Smooth muscle cell (in vitro differentiated cells): ENCODE measurements around the gene TCF7L2. TPM values are rescaled to one million over a fixed set of nuclear protein-coding genes. Genes with fewer than 3 reads are reported as not detected.

Experiments used
- DNase-seq: peaks from one replicate; lab custom pipeline; 2025; ENCODE audit not compliant: unreplicated experiment; lab: John Stamatoyannopoulos, UW
- H2AFZ ChIP-seq: fragments of 200-600 bp; sonication (generic); 2 replicates; pipeline ENCODE4 v1.6.0; 2016; ENCODE audit warnings: antibody characterized with exemption, low read depth, mild to moderate bottlenecking
- H3F3A ChIP-seq: fragments of 200-600 bp; sonication (generic); 2 replicates; pipeline ENCODE4 v1.6.0; 2017; ENCODE audit warnings: antibody characterized with exemption, low read depth
- H3K27ac ChIP-seq: fragments of 200-600 bp; sonication (generic); 2 replicates; pipeline ENCODE4 v1.5.1; 2016; ENCODE audit warnings: low read depth, mild to moderate bottlenecking
- H3K27me3 ChIP-seq: fragments of 200-600 bp; sonication (generic); 2 replicates; pipeline ENCODE4 v1.6.1; 2016; ENCODE audit warnings: low read depth, mild to moderate bottlenecking
- H3K36me3 ChIP-seq: fragments of 200-600 bp; sonication (generic); 2 replicates; pipeline ENCODE4 v1.5.1; 2016; ENCODE audit warnings: low read depth
- H3K4me1 ChIP-seq: fragments of 200-600 bp; sonication (generic); 2 replicates; pipeline ENCODE4 v1.5.1; 2016; ENCODE audit warnings: low read depth
- H3K4me2 ChIP-seq: fragments of 200-600 bp; sonication (generic); 2 replicates; pipeline ENCODE4 v1.6.0; 2016; ENCODE audit warnings: mild to moderate bottlenecking
- H3K4me3 ChIP-seq: fragments of 200-600 bp; sonication (generic); 2 replicates; pipeline ENCODE4 v1.5.1; 2016; ENCODE audit warnings: mild to moderate bottlenecking
- H3K79me2 ChIP-seq: fragments of 200-600 bp; sonication (generic); 2 replicates; pipeline ENCODE4 v1.6.0; 2016; ENCODE audit warnings: low read depth, mild to moderate bottlenecking
- H3K9ac ChIP-seq: fragments of 200-600 bp; sonication (generic); 2 replicates; pipeline ENCODE4 v1.6.0; 2016; ENCODE audit warnings: low read depth
- H3K9me3 ChIP-seq: fragments of 200-600 bp; sonication (generic); replicated peaks from 2 replicates; pipeline ENCODE4 v1.5.1; 2016; ENCODE audit warnings: low read depth
- H4K20me1 ChIP-seq: fragments of 200-600 bp; sonication (generic); 2 replicates; pipeline ENCODE4 v1.6.0; 2016; ENCODE audit warnings: low read depth
- WGBS: methylation state at CpG from one replicate; pipeline ENCODE4 v1.1.7; 2016; ENCODE audit warnings: low lambda C conversion rate; 5-methylcytosine and 5-hydroxymethylcytosine counted together
- polyA plus RNA-seq: library from polyadenylated mRNA; unstranded; fragments of >200 nt; fragmentation: Nextera tagmentation; extraction: Ambion mirVana; gene quantifications from 2 replicates; pipeline ENCODE4 v1.2.1, GENCODE V29; 2016
- total RNA-seq: library from RNA; depleted of rRNA; stranded (reverse); fragments of >200 nt; gene quantifications from 2 replicates; pipeline ENCODE4 v1.2.3, GENCODE V29; 2014
- TF ChIP-seq, protein P1 (sequence below): fragments of 200-600 bp; sonication (generic); IDR thresholded peaks from 2 replicates; pipeline ENCODE4 v1.5.1; 2017; ENCODE audit warnings: borderline replicate concordance, mild to moderate bottlenecking, antibody characterized with exemption; ENCODE audit not compliant: insufficient read depth, poor library complexity, severe bottlenecking

The TCF7L2 gene
- total and polyA plus RNA-seq, 2 experiments from 2014 or later: 14.6 to 17.7 TPM

DNA sequence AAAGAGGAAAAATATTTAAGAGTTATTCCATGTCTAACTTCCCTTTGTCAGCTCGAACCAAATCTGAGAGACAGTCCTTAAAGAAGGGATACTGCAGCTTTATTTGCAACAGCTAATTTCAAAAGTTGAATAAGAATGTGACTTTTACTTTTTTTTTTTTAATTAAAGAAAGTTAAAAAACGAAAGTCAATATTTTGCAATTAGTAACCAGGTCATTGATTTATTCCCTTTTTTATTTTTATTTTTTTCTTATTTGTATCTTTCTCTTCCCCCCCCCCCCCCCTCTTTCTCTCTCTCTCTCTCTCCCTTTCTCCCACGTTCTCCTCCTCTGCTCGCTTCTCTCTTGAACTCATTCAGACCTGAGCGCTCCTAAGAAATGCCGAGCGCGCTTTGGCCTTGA lies 209.5 kb downstream of the TCF7L2 start:
- no peak overlapping the region for H3K9ac ChIP-seq
- no peaks in the 10 kb centered on the region for H3K4me1 ChIP-seq
- H3K27ac ChIP-seq: no peak overlapping the region
- no peaks in the 10 kb centered on the region for H3K9me3 ChIP-seq
- peaks cover 32% of the 10 kb centered on the region for H4K20me1 ChIP-seq
- TF ChIP-seq, protein P1, sequence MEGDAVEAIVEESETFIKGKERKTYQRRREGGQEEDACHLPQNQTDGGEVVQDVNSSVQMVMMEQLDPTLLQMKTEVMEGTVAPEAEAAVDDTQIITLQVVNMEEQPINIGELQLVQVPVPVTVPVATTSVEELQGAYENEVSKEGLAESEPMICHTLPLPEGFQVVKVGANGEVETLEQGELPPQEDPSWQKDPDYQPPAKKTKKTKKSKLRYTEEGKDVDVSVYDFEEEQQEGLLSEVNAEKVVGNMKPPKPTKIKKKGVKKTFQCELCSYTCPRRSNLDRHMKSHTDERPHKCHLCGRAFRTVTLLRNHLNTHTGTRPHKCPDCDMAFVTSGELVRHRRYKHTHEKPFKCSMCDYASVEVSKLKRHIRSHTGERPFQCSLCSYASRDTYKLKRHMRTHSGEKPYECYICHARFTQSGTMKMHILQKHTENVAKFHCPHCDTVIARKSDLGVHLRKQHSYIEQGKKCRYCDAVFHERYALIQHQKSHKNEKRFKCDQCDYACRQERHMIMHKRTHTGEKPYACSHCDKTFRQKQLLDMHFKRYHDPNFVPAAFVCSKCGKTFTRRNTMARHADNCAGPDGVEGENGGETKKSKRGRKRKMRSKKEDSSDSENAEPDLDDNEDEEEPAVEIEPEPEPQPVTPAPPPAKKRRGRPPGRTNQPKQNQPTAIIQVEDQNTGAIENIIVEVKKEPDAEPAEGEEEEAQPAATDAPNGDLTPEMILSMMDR: no peak
- no peak overlapping the region for H3K4me3 ChIP-seq
- WGBS: over 99% methylated on average over 8 of the region's 8 CpGs
- H2AFZ ChIP-seq: no peak overlapping the region
- no peak overlapping the region for H3K4me2 ChIP-seq
- H3F3A ChIP-seq: no peaks in the 10 kb centered on the region
- H3K36me3 ChIP-seq: peaks cover 8% of the 10 kb centered on the region
- DNase-seq: no peak
- no peaks in the 10 kb centered on the region for H3K27me3 ChIP-seq
- no peaks in the 10 kb centered on the region for H3K79me2 ChIP-seq

DNA sequence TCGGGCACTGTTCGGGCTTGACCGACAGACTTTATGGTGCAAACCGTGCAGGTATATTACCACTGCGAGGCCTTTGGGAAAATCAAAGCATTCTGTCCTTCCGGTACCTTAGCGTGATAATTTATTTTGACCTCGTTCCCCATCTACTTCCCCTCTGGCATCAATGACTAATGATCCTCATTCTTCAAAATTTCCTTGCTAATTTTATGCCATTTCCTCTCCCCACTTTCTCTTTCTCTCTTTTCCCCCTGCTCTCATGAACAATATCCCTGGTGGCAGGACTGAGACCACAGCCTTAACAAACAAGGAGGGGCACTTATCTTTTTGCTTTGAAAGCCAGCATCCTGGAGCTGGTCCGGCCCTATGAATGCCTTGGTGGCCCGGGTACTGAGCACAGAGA lies 210.6 kb downstream of the TCF7L2 start:
- TF ChIP-seq, protein P1: no peak
- Histone ChIP-seq H3K4me1 (peaks cover 1% of the 10 kb centered on the region), H3K27ac (no peak overlapping the region), H3K36me3 (peaks cover 2% of the 10 kb centered on the region), H3K4me2 (no peak overlapping the region), H3K9ac (no peak overlapping the region), H3K27me3 (no peaks in the 10 kb centered on the region), H2AFZ (no peak overlapping the region), H3F3A (no peaks in the 10 kb centered on the region), H3K79me2 (no peaks in the 10 kb centered on the region), H3K9me3 (no peaks in the 10 kb centered on the region), H4K20me1 (peaks cover 26% of the 10 kb centered on the region), H3K4me3 (no peak overlapping the region)
- WGBS: 97% methylated on average over 10 of the region's 10 CpGs
- DNase-seq: no peak

DNA sequence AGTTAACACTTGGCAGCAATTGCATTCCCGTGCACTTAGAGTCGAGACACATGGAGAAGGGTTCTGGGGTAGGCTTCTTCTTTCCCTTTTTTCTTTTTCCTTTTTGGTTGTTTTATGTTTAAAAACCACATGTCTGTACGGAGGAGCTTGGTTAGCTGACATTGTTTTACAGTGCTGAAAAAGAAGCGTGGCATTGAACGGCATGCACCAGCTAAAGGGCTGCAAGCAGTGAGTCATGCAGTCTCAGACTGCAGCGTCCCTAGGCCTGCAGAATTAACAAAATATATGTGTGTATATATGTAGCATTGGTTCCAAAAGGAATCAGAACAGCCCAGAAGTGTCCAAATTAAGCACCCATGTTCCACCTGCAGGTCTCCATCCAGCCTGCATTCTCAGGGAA lies 211.0 kb downstream of the TCF7L2 start:
- TF ChIP-seq, protein P1: no peak
- H3F3A ChIP-seq: no peaks in the 10 kb centered on the region
- H2AFZ ChIP-seq: no peak overlapping the region
- peaks cover 4% of the 10 kb centered on the region for H3K4me1 ChIP-seq
- H3K27me3 ChIP-seq: no peaks in the 10 kb centered on the region
- H3K9me3 ChIP-seq: no peaks in the 10 kb centered on the region
- H3K36me3 ChIP-seq: no peaks in the 10 kb centered on the region
- no peaks in the 10 kb centered on the region for H3K79me2 ChIP-seq
- peaks cover 25% of the 10 kb centered on the region for H4K20me1 ChIP-seq
- H3K4me3 ChIP-seq: no peak overlapping the region
- DNase-seq: no peak
- no peak overlapping the region for H3K27ac ChIP-seq
- WGBS: 30% methylated on average over 6 of the region's 6 CpGs
- no peak overlapping the region for H3K9ac ChIP-seq
- no peak overlapping the region for H3K4me2 ChIP-seq

DNA sequence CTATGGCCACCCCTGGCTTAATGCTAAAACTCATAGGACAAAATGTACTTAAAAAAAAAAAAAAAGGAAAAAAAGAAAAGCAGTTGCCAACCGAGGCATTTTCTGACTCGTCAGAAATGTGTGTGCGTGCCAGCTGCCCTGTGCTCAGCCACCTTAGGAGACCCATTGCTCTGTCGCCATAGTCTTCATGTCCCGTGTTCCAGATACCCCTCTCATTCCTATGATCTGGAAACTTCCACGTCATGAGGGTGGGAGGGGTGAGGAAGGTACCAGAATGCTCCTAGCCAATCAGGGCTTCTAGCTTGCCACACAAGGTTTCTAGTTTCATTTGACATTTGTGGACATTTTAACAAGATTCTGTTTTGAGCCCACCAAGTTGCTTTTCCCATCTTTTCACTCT lies 212.9 kb downstream of the TCF7L2 start:
- no peak overlapping the region for H3K4me2 ChIP-seq
- H3K4me3 ChIP-seq: no peak overlapping the region
- H3K27me3 ChIP-seq: no peaks in the 10 kb centered on the region
- H3K9ac ChIP-seq: no peak overlapping the region
- no peak for DNase-seq
- H3K79me2 ChIP-seq: no peaks in the 10 kb centered on the region
- H3K9me3 ChIP-seq: no peaks in the 10 kb centered on the region
- peaks cover 4% of the 10 kb centered on the region for H3K4me1 ChIP-seq
- H2AFZ ChIP-seq: no peak overlapping the region
- WGBS: 98% methylated on average over 6 of the region's 6 CpGs
- H3K36me3 ChIP-seq: no peaks in the 10 kb centered on the region
- TF ChIP-seq, protein P1: no peak
- H3K27ac ChIP-seq: no peak overlapping the region
- peaks cover 18% of the 10 kb centered on the region for H4K20me1 ChIP-seq
- H3F3A ChIP-seq: no peaks in the 10 kb centered on the region
